ENCODE data around the gene MYCBP2. TPM values are rescaled to one million over a fixed set of nuclear protein-coding genes. Genes with fewer than 3 reads are reported as not detected.

Gene MYCBP2
- total RNA-seq, 1 donor from 2014 or later, result 42.2 TPM

DNA sequence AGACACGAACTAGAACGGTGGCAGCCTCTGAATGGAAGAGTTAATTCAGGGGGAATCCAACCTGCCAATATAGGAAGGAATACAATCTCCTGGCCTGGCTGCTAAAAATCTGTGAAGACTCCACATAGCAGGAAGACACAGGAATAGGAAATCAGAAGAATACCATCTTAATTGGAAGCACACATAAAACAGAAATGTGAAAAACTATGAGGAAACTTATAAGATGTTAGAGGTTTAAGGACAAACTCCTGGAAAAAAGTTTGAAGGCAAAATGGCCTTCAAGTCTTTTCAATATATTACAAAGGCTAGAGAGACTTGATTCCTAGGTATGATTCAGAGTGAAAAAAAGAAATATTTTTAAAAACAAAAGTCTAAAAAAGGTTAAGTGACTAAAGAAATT, 221.8 kb downstream of the MYCBP2 start:
- Histone ChIP-seq H3K9me3 (replicated peaks) (peaks cover 3% of the 10 kb centered on the region), H3K4me1 (no peaks in the 10 kb centered on the region), H3K27ac (replicated peaks) (no peak overlapping the region), H3K4me3 (no peak overlapping the region), H3K36me3 (peaks cover 14% of the 10 kb centered on the region), H3K27me3 (ENCODE audit: low read depth) (no peaks in the 10 kb centered on the region)
- TF ChIP-seq CTCF (IDR thresholded peaks at IDR 0.05; ENCODE audit: borderline replicate concordance), result no peak
- intact Hi-C loops (cut with micrococcal nuclease), result no loop called here
- no peak for DNase-seq

DNA sequence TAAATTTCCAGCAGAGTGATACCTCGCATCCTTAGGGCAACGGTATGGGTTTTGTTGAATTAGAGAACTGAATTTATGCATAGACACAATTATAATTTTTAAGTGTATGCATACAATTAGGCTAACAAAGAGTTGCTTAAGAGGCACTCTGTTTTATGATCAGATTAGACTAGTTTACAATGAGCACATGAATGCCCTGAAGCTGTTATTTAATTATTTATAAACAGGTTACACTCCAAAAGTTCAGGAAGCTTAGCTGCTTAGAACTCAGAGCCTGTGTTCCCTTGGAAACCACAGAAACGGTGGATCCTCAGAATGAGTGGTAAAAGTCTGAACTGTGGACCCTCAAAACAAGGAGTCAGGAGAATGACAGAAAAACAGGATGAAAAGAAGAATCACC, 227.5 kb downstream of the MYCBP2 start:
- no peak for TF ChIP-seq CTCF (IDR thresholded peaks at IDR 0.05; ENCODE audit: borderline replicate concordance)
- no peaks in the 10 kb centered on the region for H3K9me3 ChIP-seq (replicated peaks)
- no peak overlapping the region for H3K4me3 ChIP-seq
- no peaks in the 10 kb centered on the region for H3K27me3 ChIP-seq (ENCODE audit: low read depth)
- H3K27ac ChIP-seq (replicated peaks), result no peak overlapping the region
- no peak for DNase-seq
- intact Hi-C loops (cut with micrococcal nuclease), result no loop called here
- H3K4me1 ChIP-seq, result no peaks in the 10 kb centered on the region
- peaks cover 45% of the 10 kb centered on the region for H3K36me3 ChIP-seq

- Histone ChIP-seq H3K4me3 (no peak overlapping the region), H3K27ac (replicated peaks) (no peak overlapping the region), H3K27me3 (ENCODE audit: low read depth) (no peaks in the 10 kb centered on the region), H3K4me1 (no peaks in the 10 kb centered on the region), H3K36me3 (peaks cover 81% of the 10 kb centered on the region), H3K9me3 (replicated peaks) (no peaks in the 10 kb centered on the region)
- no peak for DNase-seq
- intact Hi-C loops (cut with micrococcal nuclease), result no loop called here
- no peak for TF ChIP-seq CTCF (IDR thresholded peaks at IDR 0.05; ENCODE audit: borderline replicate concordance)
Measured at GRCh38 chr13:77095288-77095687, 231.6 kb downstream of the MYCBP2 start.

DNA sequence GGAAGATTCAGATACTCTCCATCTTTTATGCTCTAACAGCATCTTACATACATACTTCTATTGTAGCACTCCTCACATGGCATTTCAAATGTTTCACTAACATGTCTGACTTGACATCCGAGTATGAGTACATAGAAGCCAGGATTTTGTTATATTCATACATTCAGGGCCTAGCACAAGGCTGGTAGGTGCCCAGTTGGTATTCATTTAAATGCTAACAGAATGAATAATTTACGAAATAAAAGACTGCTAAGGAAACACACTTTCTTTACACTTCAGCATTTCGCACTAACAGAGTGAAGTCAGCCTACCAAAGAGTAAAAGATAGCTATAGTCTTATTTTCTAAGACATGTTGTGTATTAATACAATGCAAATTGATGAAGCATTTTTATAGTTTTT, 232.1 kb downstream of the MYCBP2 start:
- intact Hi-C loops (cut with micrococcal nuclease), result no loop called here
- no peaks in the 10 kb centered on the region for H3K27me3 ChIP-seq (ENCODE audit: low read depth)
- no peaks in the 10 kb centered on the region for H3K4me1 ChIP-seq
- no peak overlapping the region for H3K4me3 ChIP-seq
- no peak overlapping the region for H3K27ac ChIP-seq (replicated peaks)
- peaks cover 82% of the 10 kb centered on the region for H3K36me3 ChIP-seq
- DNase-seq, result no peak
- no peak for TF ChIP-seq CTCF (IDR thresholded peaks at IDR 0.05; ENCODE audit: borderline replicate concordance)
- no peaks in the 10 kb centered on the region for H3K9me3 ChIP-seq (replicated peaks)

DNA sequence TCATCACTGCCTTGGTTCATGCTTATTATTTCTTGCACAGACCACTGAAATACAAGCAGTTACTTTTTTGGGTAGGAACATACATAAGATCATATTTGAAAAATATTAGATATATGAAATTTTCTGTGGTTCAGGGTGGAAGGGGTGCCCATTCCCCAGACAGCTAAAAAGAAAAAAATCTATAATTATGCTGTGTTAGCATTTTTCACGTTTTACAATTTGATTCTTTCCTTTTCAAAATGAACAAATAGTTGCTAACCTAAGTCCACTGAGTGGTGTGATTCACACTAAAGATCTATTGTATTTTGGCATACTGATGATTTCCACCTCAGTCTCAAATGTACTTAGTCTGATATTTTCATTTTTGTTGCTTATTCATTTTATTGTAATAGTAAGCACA, 233.2 kb downstream of the MYCBP2 start:
- Histone ChIP-seq H3K4me3 (no peak overlapping the region), H3K27ac (replicated peaks) (no peak overlapping the region), H3K4me1 (no peaks in the 10 kb centered on the region), H3K27me3 (ENCODE audit: low read depth) (no peaks in the 10 kb centered on the region), H3K36me3 (peaks cover 82% of the 10 kb centered on the region), H3K9me3 (replicated peaks) (no peaks in the 10 kb centered on the region)
- intact Hi-C loops (cut with micrococcal nuclease), result no loop called here
- no peak for TF ChIP-seq CTCF (IDR thresholded peaks at IDR 0.05; ENCODE audit: borderline replicate concordance)
- DNase-seq, result no peak

DNA sequence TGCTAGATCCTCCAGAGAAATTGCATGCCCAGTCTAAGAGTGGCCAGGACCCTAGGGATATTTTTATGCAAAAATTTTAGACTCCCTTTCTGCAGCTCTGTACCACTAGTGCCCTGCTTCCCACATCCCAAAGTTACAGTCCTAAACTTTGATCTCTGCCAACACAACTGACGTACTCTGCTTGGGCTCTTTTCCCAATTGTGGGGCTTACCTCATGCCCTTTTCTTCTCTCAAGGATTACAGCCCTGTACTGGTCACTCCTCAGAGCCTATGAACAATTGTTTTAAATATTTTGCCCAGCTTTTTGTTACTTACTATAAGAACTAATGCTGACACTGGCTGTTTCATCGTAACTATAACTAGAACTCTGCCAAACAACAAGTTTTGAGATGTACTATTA, 242.1 kb downstream of the MYCBP2 start:
- peaks cover 90% of the 10 kb centered on the region for H3K36me3 ChIP-seq
- no peak for DNase-seq
- H3K4me1 ChIP-seq, result peaks cover 6% of the 10 kb centered on the region
- no peak for TF ChIP-seq CTCF (IDR thresholded peaks at IDR 0.05; ENCODE audit: borderline replicate concordance)
- no peaks in the 10 kb centered on the region for H3K27me3 ChIP-seq (ENCODE audit: low read depth)
- H3K27ac ChIP-seq (replicated peaks), result no peak overlapping the region
- intact Hi-C loops (cut with micrococcal nuclease), result no loop called here
- H3K9me3 ChIP-seq (replicated peaks), result no peaks in the 10 kb centered on the region
- H3K4me3 ChIP-seq, result no peak overlapping the region
